Small intestine (tissue), 7 donors: ENCODE results near the gene SPACA7. TPM values are rescaled to one million over a fixed set of nuclear protein-coding genes. Genes with fewer than 3 reads are reported as not detected.
A peak's percentile ranks its signal among the peaks of the same experiment; 100 is the strongest.

Experiments
- DNase-seq, 2 donors: peaks; one replicate each; pipeline versions ENCODE4 v3.0.0 to v3.0.0-alpha.2; 2013
- FAIRE-seq: peaks from 2 replicates; lab custom pipeline; 2012; peaks lifted over from hg19 to GRCh38; lab: Jason Lieb, UNC
- H3K27ac ChIP-seq, 3 donors: one replicate each; pipeline ENCODE4 v1.5.1; 2013; ENCODE audit warnings: low read length in 2 of 3, mild to moderate bottlenecking in 2 of 3, control low read depth in 1 of 3, inconsistent platforms in 1 of 3, low read depth in 1 of 3, moderate library complexity in 1 of 3
- H3K27me3 ChIP-seq, 3 donors: one replicate each; pipeline ENCODE4 v1.6.1; 2013; ENCODE audit warnings: low read length in 3 of 3, inconsistent platforms in 1 of 3; ENCODE audit not compliant: control insufficient read depth in 3 of 3, insufficient read depth in 3 of 3
- H3K36me3 ChIP-seq, 3 donors: one replicate each; pipeline ENCODE4 v1.6.1; 2013; ENCODE audit warnings: low read length in 3 of 3, inconsistent platforms in 1 of 3, low read depth in 1 of 3, mild to moderate bottlenecking in 1 of 3, moderate library complexity in 1 of 3; ENCODE audit not compliant: control insufficient read depth in 3 of 3, insufficient read depth in 2 of 3
- H3K4me1 ChIP-seq, 3 donors: one replicate each; pipeline ENCODE4 v1.6.1; 2013; ENCODE audit warnings: low read length in 2 of 3, inconsistent platforms in 1 of 3, low read depth in 1 of 3, mild to moderate bottlenecking in 1 of 3, moderate library complexity in 1 of 3; ENCODE audit not compliant: control insufficient read depth in 3 of 3, insufficient read depth in 2 of 3
- H3K4me3 ChIP-seq, 3 donors: one replicate each; pipeline ENCODE4 v1.5.1; 2013; ENCODE audit warnings: low read length in 3 of 3, control low read depth in 1 of 3, inconsistent platforms in 1 of 3, low read depth in 1 of 3, mild to moderate bottlenecking in 1 of 3, moderate library complexity in 1 of 3
- H3K9me3 ChIP-seq, 2 donors: one replicate each; pipeline ENCODE4 v1.6.1; 2013; ENCODE audit warnings: low read depth in 1 of 2, low read length in 1 of 2; ENCODE audit not compliant: control insufficient read depth in 2 of 2, insufficient read depth in 1 of 2
- WGBS, 3 donors: extraction: QIAGEN DNeasy Blood & Tissue Kit; methylation state at CpG; one replicate each; pipeline ENCODE4 v1.1.7; 2013; 5-methylcytosine and 5-hydroxymethylcytosine counted together
- polyA plus RNA-seq, 4 donors: library from polyadenylated mRNA; stranded (reverse) in 3 of 4; unstranded in 1 of 4; fragments of 200-250 nt in 3 of 4; fragments of 120-200 nt in 1 of 4; gene quantifications; one replicate each; pipeline versions ENCODE4 v1.2.1 to v1.2.3, GENCODE V29; 2013
- donor health status: healthy with polysubstance abuse.
- donor health status: control.
- donor health status: control.
- donor health status: Bipolar disorder and iron deficiency.
- donor health status: healthy.

Gene SPACA7
- polyA plus RNA-seq, 4 donors: not detected

DNA sequence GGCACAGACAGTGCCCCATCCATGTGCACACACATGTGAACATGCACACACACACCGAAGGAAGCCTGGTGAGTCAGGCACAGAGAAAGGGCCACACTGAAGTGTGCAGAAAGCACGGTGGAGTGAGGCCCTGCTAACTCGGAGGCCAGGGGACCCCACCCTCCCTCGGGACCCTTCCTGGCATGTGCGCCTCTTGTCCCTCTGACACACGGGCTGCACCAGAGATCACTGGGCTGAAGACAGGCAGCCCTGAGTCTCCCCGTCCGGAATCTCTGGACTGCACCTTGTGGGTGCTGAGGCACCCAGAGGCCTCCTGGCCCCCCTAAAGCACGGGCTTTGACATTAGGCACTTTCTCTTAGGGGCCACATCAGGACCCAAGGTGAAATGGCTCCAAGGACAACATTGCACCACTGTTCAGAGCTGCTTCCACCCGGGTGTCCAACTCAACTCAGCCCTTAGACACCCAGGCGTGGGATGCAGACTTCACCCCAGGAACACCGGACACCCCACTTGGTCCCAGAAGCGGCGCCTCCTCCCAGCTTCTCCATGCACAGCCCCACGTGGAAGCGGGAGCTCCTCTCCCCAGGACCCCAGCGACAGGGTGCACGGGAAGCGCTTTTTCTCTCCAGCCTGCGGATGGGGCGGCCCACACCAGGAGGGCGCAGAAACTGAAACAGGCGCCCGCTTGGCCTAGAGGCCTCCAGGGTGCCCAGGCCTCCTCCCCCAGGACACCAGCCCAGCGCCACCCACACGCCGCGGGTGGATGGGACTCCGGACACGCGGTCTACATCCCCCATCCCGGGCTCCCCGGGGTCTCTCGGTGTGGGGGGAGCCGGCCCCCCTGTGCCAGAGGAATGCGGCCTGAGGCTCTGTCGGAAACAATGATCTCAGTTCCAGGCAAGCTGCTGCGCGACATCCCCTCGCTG, 90.2 kb downstream of the SPACA7 start:
- Histone ChIP-seq H3K4me1 (no peaks in the 10 kb centered on the region), H3K36me3 (no peaks in the 10 kb centered on the region), H3K27ac (no peak overlapping the region), H3K4me3 (no peak overlapping the region), H3K9me3 (no peaks in the 10 kb centered on the region), H3K27me3 (no peaks in the 10 kb centered on the region)
- WGBS, 3 donors: 89 to 90% (median 89%) methylated on average over 40 of the region's 40 CpGs
- FAIRE-seq (no peak), DNase-seq (no peak)

DNA sequence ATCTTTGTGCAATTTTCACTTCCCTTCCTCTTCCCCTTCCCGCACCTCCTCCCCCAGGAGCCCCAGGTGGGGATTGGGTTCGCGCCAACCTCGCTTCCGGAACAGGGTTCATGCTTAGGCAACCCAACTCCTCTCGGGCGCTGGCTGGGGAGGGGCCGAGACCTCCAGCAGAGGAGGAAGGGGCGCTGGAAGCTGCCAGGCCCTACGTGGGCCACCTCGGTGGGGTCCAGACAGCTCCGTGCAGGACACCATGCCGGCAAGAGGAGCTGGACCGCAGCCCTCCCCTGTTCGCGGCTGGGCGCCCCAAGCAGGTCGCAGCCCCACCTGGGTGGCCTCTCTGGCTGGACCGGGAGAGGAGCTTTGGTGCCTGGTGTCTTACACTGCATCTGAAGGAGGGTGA, 91.1 kb downstream of the SPACA7 start:
- Histone ChIP-seq H3K27ac (no peak overlapping the region), H3K4me1 (no peaks in the 10 kb centered on the region), H3K4me3 (no peak overlapping the region), H3K27me3 (no peaks in the 10 kb centered on the region), H3K36me3 (no peaks in the 10 kb centered on the region), H3K9me3 (no peaks in the 10 kb centered on the region)
- FAIRE-seq (no peak), DNase-seq (no peak)
- WGBS, 3 donors: 89 to 93% (median 91%) methylated on average over 19 of the region's 19 CpGs

DNA sequence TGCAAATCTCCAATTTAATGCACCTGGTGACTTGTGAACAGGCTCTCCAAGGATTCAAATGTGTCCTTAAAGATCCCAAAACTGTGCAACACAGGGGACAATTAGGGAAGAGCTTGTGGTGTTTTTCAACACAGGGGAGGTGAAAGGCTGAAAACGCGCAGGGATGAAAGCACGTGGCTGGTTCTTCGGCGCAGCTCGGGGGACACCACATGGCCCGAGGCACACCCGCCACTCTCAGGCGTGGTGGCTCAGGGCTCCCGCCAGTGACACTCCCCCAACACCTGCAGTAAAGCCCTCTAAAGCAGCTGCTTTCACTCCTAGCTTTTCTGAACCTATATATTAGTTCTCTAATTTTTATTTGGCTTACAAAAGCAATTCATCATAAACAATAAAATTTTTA, 91.9 kb downstream of the SPACA7 start:
- Histone ChIP-seq H3K4me1 (no peaks in the 10 kb centered on the region), H3K27me3 (no peaks in the 10 kb centered on the region), H3K27ac (no peak overlapping the region), H3K36me3 (no peaks in the 10 kb centered on the region), H3K9me3 (no peaks in the 10 kb centered on the region), H3K4me3 (no peak overlapping the region)
- FAIRE-seq (no peak), DNase-seq (no peak)
- 74 to 86% (median 80%) methylated on average over 10 of the region's 10 CpGs for WGBS, 3 donors

DNA sequence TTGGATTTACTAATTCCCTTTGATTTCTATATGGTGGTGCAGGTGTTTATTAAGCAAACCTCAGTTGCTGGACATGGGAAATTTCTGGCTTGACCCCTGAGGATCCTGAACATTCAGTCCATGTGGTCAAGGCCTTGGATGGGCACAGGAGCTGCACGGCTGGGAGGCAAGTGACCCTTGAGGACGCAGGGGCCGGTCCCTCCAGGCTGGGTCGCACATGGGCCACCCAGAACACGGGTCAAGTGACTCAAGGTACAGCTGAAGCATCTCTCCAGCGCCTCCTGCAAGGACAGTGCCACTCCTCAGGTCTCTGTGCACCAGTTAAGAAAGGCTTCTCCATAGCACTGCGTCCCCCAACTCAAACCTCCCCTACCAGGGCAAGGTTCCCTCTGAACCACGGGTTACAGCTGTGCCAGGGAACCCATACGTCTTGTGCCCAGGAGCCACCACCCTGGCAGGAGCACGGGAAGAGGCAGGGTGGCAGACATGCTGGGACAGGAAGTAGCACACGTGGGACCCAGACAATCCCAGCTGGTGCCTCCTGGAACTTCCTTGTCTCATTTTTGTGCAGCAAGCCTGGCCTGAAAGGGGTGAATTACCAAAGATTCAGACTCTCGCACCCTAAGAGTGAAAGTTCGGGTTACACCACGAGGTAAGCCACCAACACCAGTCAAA, 93.1 kb downstream of the SPACA7 start:
- no peaks in the 10 kb centered on the region for H3K36me3 ChIP-seq
- no peak overlapping the region for H3K27ac ChIP-seq
- H3K4me1 ChIP-seq: no peaks in the 10 kb centered on the region
- WGBS, 3 donors: 79 to 83% (median 82%) methylated on average over 14 of the region's 14 CpGs
- H3K9me3 ChIP-seq: no peaks in the 10 kb centered on the region
- H3K4me3 ChIP-seq: no peak overlapping the region
- FAIRE-seq: no peak
- no peaks in the 10 kb centered on the region for H3K27me3 ChIP-seq
- no peak for DNase-seq

DNA sequence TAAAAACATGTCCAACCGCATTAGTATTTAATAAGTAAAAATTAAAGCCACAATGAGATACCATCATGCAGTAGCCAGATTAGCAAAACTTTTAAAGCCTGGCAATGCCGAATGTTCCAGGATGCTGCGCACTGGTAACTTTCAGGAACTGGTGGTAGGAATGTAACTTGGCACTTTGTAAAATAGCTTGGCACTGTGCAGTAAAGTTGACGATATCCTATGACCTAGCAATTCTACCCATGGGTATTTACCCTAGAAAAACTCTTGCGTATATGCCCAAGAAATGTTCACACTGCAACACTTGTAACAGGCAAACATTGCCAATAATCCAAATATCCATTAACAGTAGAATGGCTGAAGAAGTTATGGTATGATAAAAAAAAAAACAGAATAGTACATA, 97.7 kb downstream of the SPACA7 start:
- Histone ChIP-seq H3K4me3 (no peak overlapping the region), H3K27ac (no peak overlapping the region), H3K36me3 (no peaks in the 10 kb centered on the region), H3K9me3 (no peaks in the 10 kb centered on the region), H3K4me1 (no peaks in the 10 kb centered on the region), H3K27me3 (no peaks in the 10 kb centered on the region)
- DNase-seq: no peak
- no peak for FAIRE-seq
- WGBS, 3 donors: 95 to 97% (median 96%) methylated on average over 5 of the region's 5 CpGs

DNA sequence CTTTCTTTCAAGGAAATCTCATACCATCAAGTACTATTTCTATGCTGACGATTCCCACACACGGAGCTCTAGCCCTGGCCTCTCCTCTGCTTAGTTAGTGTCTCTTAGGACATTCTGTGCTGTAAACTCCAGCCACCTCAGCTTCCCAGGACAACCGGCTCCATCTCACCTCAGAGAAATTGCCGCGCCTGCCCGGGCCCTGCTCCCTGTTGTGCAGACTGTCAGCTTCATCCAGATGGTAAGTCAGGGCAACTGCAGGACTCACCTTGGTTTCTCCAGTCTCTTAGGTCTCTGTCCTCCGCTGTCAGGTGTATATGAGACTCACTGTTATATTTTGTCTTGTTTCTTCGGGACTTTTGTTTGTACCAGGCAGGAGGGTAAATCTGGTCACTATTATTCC, 98.7 kb downstream of the SPACA7 start:
- no peaks in the 10 kb centered on the region for H3K27me3 ChIP-seq
- no peaks in the 10 kb centered on the region for H3K4me1 ChIP-seq
- 85 to 91% (median 88%) methylated on average over 8 of the region's 8 CpGs for WGBS, 3 donors
- DNase-seq: no peak
- no peaks in the 10 kb centered on the region for H3K36me3 ChIP-seq
- H3K4me3 ChIP-seq: no peak overlapping the region
- H3K9me3 ChIP-seq: no peaks in the 10 kb centered on the region
- FAIRE-seq: no peak
- H3K27ac ChIP-seq: no peak overlapping the region

DNA sequence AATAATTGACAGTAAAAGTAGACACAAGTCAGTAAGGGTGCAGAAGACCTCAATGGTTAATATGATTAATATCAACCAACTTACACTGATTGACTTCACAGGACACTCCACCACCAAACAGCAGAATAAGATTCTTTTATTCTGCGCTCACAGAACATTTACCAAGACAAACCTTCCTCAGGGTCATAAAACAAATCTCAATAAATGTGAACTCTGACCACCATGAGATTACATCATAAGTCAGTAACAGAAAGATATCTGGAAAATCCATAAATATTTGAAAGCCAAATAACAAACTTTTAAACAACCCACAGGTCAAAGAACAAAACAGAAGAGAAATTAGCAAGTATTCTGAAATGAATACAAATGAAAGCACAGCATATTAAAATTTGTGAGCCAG, 99.7 kb downstream of the SPACA7 start:
- Histone ChIP-seq H3K4me3 (no peak overlapping the region), H3K9me3 (no peaks in the 10 kb centered on the region), H3K36me3 (no peaks in the 10 kb centered on the region), H3K27me3 (no peaks in the 10 kb centered on the region), H3K4me1 (no peaks in the 10 kb centered on the region), H3K27ac (no peak overlapping the region)
- no peak for FAIRE-seq
- DNase-seq: peak; percentile 51 to 67
- WGBS, 3 donors: 32 to 64% (median 61%) methylated on average over 1 of the region's 1 CpG

DNA sequence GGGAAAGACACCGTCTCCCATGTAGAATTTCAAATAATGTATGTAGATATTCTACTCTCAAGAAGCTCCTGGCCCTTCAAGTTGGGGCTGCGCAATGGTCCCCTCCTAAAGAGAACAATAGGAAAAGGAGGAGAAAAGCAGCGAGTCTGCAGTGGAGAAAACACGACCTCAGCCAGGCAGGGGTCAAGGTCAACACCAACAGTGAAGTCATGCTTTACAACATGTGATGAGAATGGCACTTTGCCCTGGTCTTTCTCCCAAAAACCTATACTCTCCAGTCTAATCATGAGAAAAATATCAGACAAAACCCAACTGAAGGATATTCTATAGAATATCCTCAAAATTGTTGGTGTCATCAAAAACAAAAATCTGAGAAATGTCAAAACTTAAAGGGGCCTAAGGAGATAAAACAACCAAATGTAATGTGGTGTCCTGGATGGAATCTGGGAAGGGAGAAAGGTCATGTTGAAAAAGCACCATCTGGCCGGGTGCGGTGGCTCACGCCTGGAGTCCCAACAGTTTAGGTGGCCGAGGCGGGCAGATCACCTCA, 101.0 kb downstream of the SPACA7 start:
- WGBS, 3 donors: 78 to 83% (median 81%) methylated on average over 9 of the region's 9 CpGs
- no peaks in the 10 kb centered on the region for H3K27me3 ChIP-seq
- FAIRE-seq (no peak), DNase-seq (no peak)
- H3K4me1 ChIP-seq: no peaks in the 10 kb centered on the region
- H3K27ac ChIP-seq: no peak overlapping the region
- H3K36me3 ChIP-seq: no peaks in the 10 kb centered on the region
- no peaks in the 10 kb centered on the region for H3K9me3 ChIP-seq
- H3K4me3 ChIP-seq: no peak overlapping the region
